ENCODE data around the gene MYO1D.

Gene MYO1D

DNA sequence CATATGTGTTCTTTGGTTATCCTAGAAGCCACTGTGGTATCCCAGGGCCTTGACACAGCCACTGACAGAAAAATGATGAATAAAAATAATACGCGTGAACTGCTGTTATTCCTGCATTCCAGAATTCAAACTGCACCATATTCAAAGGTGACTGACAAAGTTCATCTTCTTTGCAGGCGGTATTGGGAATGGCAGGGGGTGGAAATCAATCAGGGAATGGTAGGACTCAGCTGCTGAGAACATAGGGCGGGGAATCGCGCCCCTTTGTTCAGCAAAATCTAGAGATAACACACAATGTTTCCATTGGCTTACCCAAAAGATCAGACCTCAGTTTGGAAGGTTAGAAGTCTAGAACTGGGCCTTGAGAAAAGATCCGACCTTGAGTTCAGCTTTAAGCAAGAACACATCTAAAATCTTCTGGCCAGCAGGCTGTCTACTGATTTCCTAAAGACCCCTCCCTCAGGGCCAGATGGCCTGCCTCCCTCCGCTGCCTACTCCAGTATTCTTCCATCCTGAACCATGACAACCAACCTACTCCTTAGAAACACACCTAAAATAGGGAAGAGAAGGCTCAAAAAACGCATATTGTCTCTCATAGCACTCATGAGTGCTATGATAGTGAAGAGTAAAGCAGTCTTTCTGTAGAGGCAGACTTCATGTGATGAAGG, 356.1 kb downstream of the MYO1D start:
- DNase-seq, result no peak

DNA sequence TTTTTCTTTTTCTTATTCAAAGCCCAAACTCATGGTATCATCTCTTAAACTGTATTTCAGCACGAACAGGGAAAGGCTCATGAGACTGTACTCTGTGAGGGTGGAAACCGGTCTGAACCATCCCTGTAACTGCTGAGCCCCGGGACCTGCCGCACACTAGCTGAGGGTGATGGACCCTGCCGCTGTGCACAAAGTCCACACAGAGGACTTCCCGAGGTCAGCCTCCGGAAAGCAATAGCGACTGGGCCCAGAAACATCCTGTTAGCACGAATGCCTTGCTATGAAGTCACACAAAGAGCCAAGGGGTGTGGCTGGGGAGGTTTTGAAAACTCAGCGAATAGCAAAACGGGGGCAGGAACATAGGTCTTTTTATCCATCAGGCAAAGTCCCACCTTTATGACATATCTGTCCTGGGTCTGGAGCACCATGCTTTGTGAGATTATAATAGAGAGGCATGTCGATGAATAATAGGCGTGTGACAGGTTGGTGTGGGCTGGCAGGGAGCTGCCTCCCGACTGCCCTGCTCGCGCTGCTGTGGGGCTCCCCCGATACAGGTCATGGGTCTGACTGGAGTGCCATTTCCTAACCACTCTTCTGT, 356.7 kb downstream of the MYO1D start:
- peak; percentile 70 for DNase-seq

DNA sequence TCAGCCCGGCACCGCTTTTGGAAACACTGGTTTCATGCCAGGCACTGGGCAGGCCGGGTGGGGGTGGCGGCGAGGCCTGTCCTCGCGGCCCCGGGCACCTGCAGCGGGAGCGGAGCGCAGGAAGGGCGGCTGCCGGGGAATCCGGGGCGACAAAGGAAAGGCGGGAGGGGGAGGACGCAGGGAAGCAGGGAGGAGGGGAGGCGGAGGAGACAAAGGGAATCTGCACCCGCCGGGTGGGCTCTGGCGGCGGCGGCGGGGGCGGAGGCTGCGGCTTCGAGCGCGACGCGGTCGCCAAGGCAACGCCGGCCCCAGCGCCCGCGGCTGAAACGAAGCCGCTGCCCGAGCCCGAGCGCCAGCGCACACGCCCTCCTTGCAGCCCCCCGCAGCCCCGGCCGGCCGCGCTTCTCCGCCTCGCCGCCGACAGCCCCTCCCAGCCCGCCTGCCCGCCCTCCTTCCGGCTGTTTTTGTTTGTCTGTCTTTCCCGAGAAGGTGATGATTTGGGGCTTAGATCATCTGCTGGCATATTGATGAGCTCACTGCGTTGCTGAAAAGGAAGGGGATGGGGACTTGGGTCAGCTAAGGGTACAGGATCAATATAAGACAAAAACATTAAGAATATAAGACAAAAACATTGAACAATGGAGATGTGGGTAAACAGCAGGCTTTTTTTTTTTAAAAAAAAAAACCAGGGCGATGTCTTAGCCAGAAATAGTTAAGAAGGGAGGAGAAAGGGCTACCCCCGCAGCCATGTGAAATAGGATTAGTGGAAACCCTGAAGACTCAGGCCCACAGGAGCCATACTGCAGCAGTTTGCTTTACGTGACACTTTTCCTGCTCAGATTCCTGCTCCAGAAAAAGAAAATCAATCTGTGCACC, 357.5 kb downstream of the MYO1D start:
- DNase-seq, result peak; percentile 71

DNA sequence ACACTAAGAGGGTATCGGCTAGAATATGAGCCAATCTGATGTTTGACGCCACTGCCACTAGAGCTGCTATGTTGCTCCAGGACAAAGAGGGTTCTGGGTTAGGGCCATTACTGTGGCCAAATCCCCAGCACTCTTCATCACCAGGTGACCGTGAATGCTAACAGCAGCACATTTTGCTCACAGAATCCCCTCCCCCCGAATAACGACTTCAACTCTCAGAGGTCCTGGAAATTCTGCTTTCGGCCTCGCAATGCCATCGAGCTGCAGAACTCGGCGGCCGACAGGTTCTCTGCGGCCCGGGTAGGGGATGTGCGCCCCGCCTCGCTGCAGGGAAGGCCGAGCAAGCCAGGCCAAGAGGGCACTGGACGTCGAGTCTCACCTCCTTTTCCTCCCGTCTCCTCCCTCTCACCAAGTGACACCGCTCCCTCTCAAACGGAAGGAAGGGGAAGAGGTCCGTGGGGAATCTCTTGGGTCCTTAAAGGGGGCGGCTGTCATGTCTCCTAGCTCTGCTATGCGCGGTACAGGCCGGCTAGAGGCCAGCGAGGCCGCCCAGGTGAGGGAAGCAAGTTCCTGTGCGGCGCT, 358.2 kb downstream of the MYO1D start:
- no peak for DNase-seq

DNA sequence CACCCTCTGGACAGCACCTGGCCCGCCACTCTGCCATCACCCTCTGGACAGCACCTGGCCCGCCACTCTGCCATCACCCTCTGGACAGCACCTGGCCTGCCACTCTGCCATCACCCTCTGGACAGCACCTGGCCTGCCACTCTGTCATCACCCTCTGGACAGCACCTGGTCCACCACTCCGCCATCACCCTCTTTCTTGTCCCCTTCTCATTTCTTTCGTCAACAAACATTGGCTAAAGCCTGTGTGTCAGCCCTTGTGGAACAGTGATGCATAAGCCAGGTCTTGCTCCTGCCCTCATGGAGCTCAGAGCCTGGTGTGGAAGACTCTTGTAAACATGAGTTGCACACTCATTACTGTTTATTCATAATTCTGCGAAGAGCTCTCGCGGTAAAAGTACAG, 358.9 kb downstream of the MYO1D start:
- DNase-seq, result no peak

DNA sequence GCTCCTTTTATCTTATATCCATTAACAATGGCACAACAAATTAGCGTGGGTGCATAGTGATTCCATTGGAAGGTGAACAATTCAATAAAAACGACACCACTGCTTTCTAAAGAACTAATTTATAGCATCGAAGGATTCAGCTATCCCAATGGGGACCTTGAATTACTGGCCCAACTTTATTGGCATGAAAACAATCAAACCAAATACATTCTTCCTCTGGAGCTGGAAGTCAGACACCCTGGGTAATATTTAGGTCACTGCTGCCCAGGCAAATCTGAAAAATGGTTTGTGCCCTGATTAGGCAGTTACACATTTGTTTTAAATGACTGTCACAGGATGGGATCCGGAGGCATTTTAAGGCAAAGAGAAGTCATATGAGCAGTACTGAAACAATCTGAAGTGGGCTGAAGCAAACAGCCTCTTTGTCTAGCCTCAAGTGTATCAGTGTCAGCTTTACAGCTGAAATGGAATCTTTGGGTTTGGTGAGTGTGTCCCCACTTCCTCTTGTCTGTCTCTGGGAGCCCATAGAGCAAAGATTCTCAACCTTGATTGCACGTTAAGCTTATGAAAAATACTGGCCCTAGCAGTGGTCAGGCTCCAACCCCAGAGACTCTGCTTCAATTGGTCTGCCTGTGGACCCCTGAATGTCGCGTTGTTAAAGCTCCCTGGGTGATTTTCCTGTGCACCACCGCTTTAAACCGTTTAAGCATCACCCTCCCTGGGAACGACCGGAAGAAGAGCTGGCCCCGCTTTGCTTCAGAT, 359.8 kb downstream of the MYO1D start:
- DNase-seq, result no peak

DNA sequence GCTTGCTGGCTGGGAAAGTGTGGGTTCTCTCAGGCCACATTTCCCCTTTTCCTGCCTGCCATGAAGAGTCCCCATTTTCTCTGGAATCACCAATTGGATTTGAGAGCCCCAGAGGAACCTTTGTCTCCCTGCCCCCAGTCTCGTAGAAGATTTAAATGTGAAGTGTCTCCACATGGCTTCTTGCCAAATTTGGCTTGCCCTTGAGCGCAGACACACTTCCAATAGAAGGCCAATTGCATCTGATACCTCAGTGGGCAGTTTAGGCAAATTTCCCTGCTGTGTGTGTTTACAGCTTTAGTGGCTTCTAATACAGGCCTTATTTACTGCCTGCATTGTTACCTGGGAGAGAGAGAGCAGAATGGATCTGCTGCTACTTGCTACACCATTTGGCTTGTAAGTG, 360.5 kb downstream of the MYO1D start:
- no peak for DNase-seq

DNA sequence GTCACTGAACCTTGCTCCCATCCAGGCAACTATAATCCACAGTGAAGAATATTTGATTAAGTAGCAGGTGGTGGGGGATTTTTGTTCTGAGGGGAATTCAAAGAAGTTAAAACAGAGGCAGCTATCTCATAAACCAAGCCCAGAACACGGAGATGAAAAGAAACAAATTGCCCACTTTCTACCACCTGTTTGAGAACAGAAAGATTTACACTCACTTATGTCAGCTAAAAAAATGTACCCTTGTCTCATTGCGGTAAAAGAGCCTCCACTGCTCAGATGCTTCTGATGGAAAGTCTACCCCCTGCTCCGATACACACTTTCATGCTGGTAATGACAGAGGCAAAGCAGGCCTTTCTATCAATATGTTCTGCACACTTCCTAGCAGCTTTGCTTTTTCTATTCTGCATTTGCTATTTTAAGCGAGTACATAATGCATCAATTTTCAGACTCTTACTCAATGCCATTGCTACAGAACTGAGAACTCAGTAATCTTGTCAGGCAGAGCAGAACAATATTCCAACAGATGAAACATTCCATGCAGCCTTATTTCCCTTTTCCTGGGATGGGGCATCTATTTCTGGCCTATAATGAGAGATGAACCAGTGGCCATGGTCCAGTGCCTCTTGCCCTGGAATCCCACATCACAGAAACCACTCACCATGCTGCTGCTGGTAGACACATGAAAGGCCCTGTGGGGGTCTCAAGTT, 361.1 kb downstream of the MYO1D start:
- DNase-seq, result no peak

DNA sequence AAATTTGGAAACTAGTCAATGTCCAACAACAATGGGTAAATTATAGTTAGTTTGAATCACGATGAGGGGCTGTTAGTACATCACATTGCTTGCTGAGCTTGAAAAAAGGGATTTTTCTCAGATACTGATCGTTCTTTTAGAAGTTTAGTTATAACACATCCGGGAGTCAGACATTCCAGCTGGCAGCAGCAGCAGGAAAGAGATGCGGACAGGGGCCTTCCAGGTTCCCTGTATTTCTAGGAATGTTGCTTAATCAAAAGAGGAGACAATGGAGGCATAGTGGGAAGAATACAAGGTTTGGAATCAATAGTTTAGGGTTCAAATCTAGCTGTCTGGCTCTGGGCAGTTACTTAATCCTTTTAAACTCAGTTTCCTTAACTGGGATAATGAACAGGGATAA, 362.3 kb downstream of the MYO1D start:
- DNase-seq, result no peak

DNA sequence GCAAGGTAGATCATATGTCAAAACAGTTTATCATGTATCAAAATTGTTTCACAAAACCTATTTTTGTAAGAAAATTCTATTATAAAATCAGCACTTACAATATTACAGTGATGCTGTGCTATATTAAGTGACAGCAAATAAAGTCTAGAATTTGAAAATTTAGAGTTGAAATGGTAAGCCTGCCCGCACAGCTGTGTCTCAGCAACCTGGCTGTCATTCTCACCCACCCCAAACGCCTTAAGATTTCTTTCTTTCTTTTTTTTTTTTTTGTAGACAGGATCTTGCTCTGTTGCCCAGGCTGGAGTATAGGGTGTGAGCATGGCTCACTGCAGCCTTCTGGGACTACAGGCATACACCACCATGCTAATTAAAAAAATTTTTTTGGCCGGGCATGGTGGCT, 363.3 kb downstream of the MYO1D start:
- no peak for DNase-seq

DNA sequence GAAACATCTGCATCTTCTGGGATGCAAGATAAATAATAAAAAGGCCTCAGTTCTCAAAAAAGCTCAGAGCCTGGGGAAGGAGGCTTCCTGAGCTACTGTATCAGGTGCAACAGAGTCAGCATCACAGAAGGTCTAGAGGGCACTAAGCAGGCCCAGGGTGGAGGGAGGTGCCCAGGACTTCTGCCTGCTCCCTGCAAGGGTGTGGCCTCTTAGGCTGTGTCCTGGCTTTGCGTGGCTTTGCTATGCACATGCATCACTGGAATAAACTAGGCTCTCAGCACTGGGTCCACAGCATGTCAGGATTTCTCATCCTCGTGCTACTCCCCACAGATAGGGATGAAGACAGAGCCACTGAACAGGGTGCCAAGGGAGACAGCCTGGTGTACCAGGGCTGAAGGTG, 364.6 kb downstream of the MYO1D start:
- no peak for DNase-seq

DNA sequence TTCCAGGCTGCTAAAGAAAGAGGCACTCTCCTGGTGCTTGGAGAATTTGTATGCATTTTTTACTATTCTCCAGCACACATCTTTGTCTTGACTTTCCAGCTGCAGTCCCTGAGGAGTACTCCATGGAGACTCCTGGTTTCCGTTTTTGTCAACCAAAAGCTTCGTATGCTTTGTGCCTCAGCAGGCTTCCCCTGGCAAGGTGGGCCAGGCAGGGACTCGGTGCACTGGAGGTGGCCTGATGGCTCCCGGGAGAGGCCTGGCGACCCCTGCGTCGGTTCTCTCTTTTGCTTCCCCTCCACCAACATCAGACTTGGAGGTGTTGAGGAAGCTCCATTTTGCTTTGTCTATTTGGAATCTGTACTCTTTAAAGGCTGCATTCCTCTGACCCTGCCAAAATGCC, 366.5 kb downstream of the MYO1D start:
- no peak for DNase-seq

DNA sequence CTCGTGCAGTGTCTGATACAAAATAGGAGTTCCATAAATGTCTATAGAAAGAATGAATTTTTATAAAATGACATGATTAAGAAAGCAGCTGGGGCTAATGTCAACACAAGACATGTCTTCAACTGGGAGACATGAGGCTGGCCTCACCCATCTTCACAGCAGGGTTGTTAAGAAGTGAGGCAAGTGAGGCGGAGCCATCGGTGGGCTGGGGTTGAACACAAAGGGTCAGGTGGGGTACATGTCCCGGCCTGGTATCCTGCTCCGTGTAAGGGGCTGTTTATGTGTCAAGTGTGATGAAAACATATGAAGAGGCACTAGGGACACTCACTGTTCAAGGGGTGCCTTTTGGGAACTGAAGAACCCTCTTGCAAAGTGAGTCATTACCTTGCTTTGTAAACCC, 368.0 kb downstream of the MYO1D start:
- no peak for DNase-seq

DNA sequence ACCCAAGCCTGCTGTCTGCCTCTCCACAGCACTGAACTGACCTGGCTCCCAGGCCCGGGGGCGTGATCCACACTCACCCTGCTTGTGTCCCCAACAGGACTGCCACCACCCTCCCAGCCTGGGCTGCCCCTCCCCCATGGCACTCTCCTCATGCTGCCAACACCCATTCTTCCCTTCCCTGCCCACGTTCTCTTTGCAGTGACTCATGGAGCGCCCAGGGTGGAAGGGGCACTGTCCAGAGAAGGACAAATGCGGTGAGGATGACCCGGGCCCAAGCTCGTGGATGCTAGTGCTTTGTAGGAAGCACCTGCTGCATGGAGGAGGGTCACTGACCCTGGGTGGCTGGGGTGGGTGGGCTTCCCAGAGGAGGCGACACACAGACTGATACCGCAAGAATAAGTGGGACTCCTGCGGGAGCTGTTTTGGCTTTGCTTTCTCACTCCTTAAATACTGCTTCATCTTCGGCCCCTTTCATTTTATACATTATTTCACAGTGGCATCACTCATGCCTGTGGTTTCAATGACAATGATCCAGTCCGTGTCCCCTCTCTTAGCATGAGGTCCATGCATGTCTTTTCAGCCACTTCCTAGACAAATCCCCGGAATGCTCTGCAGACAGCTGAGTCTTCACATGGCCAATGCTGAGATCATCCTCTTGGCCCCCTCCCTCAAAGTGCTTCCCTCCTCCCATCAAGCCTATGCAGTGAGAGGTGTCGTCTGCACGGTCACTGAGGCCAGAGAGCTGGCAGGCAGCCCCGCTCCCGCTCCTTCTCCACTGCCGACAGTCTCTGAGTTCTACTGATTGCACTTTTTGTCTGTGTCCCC, 372.5 kb downstream of the MYO1D start:
- no peak for DNase-seq

DNA sequence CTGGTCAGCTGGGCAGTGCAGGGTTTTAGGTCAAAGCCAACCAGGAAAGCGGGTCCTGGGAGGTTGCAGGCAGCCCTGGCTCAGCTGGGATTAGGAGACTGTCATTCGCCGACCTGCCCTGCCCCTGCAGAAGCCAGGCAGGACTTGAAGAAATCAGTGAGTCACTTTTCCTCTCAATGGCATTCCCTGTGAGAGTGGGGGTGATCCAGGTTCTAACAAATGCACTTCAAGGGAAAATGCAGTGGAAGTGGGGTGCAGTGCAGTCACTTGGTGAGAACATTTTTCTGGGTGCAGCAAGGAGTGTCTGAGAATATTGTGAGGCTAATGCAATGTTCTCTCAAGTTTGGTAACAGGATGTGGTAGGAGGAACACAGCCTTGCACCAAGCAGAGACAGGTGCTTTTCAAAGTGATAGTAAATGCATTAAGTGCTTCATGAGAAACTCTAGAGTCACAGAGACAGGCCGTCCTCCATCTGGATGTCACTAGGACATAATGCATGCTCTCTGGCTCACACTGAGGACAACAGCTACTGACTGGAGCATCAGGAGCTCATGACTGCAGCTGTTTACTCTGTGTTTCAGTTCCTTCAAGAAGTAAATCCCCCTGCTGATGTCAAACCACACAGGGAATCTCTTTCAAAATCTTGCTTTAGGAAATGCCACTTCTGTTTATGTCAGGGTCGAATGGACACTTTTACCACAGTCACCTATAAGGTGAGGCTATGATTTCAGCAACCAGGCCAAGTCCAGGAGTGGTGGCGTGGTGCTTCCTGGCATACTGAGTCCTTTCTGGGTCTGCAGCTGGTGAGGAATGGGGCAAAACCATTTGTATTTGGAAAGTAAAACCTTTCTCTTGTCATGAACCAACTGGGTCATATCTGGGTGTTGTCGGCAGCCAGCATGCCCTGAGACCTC, 373.4 kb downstream of the MYO1D start:
- peak; percentile 73 for DNase-seq

DNA sequence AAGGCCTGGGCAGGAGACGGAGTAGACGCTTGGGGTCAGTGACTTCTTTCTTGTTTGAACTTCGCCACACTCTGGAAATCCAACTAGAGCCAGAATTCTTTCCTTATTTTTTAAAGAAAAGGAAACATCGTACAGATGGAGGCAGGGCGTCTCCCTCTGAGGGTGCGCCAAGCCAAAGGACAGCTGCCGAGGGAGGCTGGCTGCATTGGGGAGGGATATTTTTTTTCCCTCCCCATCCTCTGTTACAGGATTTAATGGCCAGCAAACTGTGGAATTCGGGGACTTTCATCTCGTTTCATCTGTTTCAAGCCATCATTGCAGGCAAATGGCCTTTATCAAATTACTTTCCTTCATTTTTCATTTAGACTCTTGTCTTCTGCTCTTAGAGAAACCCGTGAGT, 374.2 kb downstream of the MYO1D start:
- DNase-seq, result no peak

DNA sequence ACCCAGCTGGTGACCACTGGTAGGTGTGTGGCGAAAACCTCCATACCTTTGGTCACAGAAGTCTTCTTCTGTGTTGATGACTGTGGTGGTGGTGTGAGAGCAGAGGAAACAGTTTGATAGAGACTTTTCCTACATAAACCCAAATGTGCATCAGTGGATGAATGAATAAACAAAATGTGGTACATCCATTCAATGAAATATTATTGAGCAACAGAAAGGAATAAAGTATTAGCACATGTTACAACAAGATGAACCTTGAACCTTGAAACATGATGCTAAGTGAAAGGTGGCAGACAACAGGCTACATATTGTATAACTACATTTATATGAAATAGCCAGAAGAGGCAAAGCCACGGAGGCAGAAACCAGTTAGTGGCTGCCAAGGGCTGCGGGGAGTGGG, 374.9 kb downstream of the MYO1D start:
- DNase-seq, result no peak

DNA sequence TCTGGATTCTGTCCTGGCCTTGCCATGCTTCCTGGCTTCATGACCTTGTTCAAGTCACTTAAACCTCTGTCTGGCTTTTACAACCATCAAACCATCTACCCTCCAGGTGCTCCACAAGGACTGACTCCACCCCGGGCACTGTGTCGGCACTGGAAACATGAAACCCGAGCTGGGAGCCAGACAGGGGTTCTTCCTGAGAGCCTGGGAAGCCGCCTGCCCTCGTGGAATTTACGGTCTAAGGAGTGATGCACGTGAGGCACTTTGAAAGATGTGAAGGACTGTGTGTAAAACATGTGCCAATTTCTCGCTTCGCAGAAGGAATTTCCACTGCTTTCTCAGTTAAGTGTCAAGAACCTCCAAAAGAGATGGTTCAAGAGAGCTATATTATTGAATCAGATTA, 378.5 kb downstream of the MYO1D start:
- no peak for DNase-seq

DNA sequence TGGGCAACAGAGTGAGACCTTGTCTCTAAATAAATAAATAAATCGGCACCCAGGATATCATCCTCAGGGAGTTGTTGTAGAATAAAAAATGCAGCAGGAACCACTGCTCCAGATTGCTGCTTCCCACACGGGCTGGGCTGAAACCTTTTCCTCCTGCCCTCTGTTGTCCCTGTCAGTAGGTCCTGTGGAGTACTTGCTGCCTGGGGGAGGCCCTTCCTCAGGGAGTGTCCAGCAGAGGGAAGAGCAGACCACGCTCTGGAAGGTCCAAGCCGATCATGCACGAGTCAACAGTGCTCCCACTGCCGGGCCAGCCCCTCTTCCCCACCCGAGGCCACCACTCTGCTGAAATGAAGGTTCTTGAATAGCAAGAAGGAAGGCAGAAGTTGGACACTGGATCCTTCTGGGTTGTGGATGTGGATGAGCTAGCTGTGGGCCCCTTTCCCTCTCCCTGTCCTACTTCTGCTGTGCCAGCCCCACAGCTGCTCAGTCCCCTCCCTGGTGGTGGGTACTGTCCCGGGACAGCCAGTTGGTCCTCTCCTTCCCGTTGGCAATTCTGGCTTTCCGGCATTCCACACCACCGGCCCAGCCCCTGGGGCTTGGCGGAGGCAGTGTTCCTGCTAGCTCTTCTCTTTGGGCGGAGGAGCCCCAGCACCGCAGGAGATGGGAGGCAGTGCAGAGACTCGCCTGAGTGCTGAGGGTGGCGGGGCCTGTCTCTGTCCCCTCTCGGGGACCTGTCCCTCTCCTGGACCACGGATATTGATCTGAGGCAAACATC, 379.3 kb downstream of the MYO1D start:
- DNase-seq, result no peak

Data from activated CD8-positive, alpha-beta memory T cell treated with anti-CD3 and anti-CD28 coated beads for 24 hours (primary cell).